Body of pancreas (tissue), 4 donors: ENCODE data around the gene ABRACL.

Experiments used
- CTCF ChIP-seq, 7 experiments: fragments of 450-650 bp in 4 of 7; fragments of 200-600 bp in 3 of 7; sonication (generic) in 3 of 7; IDR thresholded peaks; one replicate each; pipeline ENCODE4 v1.5.1; 2016 to 2019; ENCODE audit warnings: antibody characterized with exemption in 7 of 7
- POLR2A ChIP-seq, 3 donors: fragments of 450-650 bp; IDR thresholded peaks; one replicate each; pipeline ENCODE4 v1.6.1; 2016; ENCODE audit warnings: antibody characterized with exemption in 3 of 3, mild to moderate bottlenecking in 2 of 3

- TF ChIP-seq CTCF (IDR thresholded peaks at IDR 0.05): no peak
- TF ChIP-seq POLR2A (IDR thresholded peaks at IDR 0.05): no peak
Observed at GRCh38 chr6:139014945-139015344, 13.6 kb upstream of the ABRACL start.
